Kasumi-1 (cell line): ENCODE data around the gene RPL29.
A peak's percentile ranks its signal among the peaks of the same experiment; 100 is the strongest.

ENCODE experiments used
- DNase-seq, 2 experiments: peaks; one replicate each; lab custom pipeline; 2025; lab: John Stamatoyannopoulos, UW

RPL29 gene

GRCh38 chr3:52025453-52025852 is 29.8 kb upstream of the RPL29 start:
- DNase-seq: no peak

- no peak for DNase-seq
These were observed 29.2 kb upstream of the RPL29 start for GRCh38 chr3:52024765-52025452.

- no peak for DNase-seq
These were observed 28.4 kb upstream of the RPL29 start for GRCh38 chr3:52023860-52024764.

- no peak for DNase-seq
These were observed 27.5 kb upstream of the RPL29 start for GRCh38 chr3:52023101-52023770.

- no peak for DNase-seq
These were observed 26.8 kb upstream of the RPL29 start for GRCh38 chr3:52022323-52023100.

GRCh38 chr3:52021489-52022268 is 26.0 kb upstream of the RPL29 start:
- DNase-seq: peak in 1 of 2 experiments; percentile 6

GRCh38 chr3:52020796-52021195 is 25.1 kb upstream of the RPL29 start:
- no peak for DNase-seq

GRCh38 chr3:52019352-52020080 is 23.8 kb upstream of the RPL29 start:
- DNase-seq: no peak

GRCh38 chr3:52018319-52019000 is 22.8 kb upstream of the RPL29 start:
- DNase-seq: no peak

GRCh38 chr3:52017586-52017985 is 21.9 kb upstream of the RPL29 start:
- DNase-seq: no peak

- peak in 1 of 2 experiments; percentile 23 for DNase-seq
These were observed 19.9 kb upstream of the RPL29 start for GRCh38 chr3:52015438-52016228.

GRCh38 chr3:52014613-52015012 is 18.9 kb upstream of the RPL29 start:
- peak; percentile 20 to 29 for DNase-seq

GRCh38 chr3:52013802-52014598 is 18.3 kb upstream of the RPL29 start:
- no peak for DNase-seq

GRCh38 chr3:52012699-52013098 is 17.0 kb upstream of the RPL29 start:
- DNase-seq: no peak

GRCh38 chr3:52010431-52010830 is 14.7 kb upstream of the RPL29 start:
- no peak for DNase-seq

- peak; percentile 46 to 55 for DNase-seq
These were observed 11.6 kb upstream of the RPL29 start for GRCh38 chr3:52007291-52007690.

- DNase-seq: no peak
These were observed 11.1 kb upstream of the RPL29 start for GRCh38 chr3:52006820-52007133.
